ENCODE measurements around the gene DELE1.

The DELE1 gene

DNA sequence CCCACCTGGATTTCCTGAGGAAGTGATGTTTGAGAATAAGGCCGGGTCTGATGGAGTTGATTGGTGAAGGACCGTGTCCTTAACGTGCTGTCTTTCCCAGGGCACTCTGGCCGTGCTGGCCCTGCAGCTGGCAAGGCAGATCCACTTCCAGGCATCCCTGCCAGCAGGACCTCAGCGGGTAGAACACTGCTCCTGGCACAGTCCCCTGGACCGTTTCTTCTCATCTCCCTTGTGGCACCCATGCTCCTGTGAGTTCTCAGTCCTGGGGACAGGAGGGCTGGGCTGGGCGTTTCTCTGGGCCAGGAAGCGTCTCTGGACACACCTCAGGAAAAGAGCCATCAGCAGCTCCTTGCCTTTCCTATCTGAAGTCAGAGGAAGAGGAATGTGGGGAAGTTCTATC is 4.4 kb downstream of the DELE1 start:
- no peak for DNase-seq

DNA sequence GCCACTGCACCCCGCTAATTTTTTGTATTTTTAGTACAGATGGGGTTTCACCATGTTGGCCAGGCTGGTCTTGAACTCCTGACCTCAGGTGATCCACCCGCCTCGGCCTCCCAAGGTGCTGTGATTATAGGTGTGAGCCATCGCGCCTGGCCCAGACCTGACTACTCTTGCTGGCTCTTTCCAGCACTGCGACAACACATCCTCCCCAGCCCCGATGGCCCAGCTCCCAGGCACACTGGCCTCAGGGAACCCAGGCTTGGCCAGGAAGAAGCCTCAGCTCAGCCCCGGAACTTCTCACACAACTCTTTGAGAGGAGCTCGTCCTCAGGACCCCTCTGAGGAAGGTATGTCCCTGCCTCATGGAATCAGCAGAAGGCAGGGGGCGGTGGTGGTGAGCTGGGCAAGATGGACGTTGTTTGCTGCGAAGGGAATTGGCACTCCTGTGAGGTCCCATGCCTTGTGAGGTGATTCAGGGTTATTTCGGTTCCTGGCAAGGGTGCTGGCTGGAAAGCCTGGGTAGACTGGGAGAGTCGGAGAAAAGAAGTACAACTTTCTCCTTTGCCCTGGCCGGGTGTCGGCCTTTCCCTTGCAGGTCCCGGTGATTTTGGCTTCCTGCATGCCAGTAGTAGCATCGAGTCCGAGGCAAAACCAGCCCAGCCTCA is 5.9 kb downstream of the DELE1 start:
- no peak for DNase-seq

DNA sequence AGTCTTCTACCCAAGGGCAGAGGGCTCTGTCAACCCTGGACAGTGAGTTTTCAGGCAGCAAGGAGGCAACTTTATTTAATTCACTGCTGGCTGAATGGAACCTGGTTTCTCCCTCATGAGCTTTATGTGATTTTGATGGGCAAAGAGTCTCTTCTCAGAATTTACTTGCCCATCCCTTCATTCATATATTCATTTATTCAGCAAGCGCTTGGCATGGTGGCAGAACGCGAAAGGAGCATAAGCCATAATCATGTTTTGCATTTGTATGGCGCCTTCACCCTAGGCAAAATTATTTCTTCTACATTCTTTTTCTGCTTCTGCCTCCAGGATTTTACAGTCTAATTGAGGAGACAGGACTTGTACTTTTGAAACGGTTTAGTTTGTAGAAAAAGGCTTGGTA is 8.0 kb downstream of the DELE1 start:
- no peak for DNase-seq

DNA sequence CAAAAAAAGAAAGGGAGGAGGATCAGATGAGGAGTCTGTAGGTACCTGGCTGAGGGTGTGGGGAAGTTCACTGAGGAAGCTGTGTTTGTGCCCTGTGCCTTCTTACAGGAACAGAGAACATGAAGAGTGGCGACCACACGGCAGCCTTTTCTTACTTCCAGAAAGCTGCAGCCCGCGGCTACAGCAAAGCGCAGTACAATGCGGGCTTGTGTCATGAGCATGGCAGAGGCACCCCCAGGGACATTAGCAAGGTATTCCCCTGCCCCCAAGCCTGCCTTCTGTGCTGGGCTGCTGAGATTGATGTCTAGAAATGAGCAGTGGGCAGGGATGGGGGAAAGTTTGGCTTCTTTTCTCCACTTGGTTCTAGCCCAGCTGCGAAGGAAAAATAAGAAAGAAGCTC is 9.5 kb downstream of the DELE1 start:
- no peak for DNase-seq

DNA sequence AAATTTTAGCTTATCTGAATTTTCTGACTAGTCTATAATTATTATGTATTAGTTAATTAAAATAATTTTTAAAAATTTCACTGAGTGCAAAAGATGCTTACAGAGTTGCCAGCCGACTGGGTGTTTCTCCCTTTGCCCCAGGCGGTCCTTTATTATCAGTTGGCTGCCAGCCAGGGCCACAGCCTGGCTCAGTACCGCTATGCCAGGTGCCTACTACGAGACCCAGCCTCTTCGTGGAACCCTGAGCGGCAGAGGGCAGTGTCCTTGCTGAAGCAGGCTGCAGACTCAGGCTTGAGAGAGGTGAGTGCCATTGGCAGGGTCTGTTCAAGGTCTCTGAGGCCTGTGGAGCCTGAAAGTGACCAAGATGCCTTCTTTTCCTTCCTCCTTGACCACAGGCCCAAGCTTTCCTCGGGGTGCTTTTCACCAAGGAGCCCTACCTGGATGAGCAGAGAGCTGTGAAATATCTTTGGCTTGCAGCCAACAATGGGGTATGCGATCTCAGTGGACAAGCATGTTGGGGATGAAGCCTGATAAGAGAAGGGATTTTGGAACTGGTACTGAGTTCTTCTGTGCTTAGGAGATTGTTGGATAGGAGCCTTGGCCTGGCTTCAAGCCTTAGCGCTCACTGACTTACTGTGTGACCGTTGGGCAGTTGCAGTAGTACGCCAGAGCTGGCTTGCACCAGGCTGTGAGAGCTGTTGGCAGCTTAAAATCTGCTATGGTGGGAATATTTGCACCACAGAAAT is 10.6 kb downstream of the DELE1 start:
- no peak for DNase-seq

DNA sequence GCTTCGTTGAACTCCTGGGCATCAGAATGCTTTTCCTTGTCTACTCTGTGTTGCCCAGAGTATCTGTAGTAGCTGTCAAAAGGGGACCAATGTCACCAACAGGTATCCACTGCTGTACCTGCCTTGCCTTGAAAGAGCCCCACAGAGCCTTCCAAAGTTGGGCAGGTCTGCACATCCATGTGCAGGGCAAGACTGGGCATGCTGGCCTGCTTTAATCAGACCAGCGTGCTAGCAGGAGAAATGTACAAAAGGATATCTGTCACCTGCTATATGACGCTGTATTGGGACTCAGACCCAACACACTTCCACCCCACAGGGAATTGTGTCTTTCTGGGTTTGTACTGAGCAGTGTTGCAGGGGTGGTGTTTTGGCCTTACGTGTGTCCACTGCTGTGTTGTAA is 11.9 kb downstream of the DELE1 start:
- no peak for DNase-seq

DNA sequence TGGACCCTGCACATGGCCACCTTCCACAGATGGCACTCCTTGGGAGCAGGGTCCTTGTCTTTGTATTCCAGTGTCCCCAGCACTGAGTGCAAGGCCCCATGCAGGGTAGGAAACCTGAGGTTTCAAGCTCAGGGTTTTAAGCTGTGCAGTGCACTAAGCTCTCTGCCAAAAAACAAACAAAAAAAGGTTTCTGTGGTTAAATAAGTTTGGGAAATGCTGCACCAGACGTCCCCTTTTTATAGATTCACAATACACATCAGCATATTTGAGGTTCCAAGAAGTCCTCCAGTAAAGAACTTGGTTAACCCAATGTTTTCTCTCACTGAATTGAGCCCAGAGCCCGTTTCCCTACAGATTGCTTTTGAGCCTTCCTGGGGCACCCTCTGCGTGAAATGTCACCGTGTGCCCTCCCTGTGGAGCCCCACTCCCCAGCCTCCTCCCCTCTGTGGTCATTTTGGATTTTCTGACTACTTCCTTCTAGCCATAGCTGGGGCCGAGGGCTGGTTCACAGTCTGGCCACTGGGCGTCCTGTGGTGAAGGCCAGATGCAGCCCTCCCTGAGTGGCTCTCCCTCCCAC is 17.1 kb downstream of the DELE1 start:
- no peak for DNase-seq

DNA sequence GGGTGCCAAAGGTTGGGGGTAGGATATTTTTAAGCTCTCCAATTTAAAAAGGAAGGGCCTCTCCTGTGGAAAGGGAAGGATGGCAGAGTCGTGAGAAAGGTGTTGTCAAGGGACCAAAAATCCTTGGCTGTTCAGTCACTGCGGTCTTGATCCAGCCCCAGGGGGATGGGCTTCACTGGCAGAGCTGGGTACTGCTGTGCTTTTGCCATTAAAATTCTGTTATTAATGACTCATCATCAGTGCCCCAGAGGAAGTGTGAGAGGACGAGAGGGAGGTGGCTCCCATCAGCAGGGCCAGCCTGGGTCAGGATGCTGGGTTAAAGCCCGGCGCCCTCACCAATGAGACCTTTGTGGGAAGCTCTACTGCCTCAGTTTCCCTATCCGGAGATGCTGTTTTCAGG is 17.6 kb downstream of the DELE1 start:
- DNase-seq, result no peak

DNA sequence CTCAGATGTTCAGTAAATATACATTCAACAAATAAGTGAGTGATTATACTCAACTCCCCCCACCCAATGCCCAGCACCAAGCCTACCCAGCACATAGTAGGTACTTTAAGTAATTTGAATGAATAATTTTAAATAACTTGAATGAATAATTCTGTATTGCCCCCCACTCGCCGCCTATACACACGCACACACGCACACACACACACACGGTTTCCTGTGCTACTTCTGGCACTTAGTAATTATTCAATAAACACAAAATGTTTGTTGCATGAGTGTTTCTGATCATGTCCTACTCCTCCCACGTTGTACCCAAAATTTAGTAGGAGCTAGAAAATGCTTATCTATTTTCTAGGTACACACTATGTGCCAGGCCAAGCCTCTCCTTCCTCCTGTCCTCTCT is 18.1 kb downstream of the DELE1 start:
- DNase-seq, result no peak

DNA sequence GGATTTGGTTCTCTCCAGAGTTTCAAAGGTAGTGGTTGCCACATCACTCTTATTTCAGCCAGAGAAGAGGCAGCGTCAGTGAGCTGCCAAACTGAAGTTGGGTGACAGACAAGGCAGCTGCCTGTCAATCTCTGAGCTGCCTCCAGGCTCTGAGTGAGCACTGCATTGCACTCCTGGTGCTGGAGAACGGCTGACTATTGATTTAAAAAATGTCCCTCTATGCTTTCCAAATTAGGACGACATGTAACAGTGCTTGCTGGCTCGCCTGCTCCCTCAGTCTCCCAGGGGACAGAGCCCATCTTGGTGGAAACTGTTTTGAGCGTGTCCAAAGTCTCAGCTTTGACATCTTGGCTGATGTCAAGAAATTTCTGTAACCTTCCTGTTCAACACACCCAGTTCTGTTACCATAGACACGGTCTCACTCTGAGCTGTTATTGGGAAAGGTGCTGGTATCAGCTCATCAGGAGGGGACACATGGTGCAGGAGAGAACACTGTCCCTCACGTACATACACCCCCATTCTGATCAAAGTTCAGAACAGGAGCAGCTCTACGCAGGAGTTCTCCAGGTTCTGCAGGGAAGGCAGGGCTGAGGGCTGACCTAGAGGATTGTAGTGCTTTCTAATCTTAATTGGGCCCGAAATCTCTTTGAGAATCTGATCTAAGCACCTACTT is 18.6 kb downstream of the DELE1 start:
- DNase-seq, result no peak

DNA sequence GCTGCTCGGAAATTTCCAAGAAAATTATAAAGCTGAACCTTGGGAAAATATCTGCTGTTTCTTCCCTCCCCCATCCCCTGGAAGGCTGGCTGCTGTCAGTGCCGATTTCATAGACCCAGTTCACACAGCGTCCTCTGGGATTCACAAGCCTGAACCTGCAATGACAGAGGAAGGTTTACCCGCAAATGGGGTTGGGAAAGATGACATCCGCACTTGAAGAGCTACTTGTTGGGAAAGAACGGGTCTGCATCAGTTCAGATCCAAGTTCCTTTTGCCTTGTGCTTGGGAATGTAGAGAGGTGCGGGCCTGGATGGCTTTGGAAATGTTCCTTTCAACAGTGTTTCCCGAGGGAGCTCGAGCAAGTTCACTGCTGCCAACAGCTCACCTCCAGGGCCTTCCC is 20.4 kb downstream of the DELE1 start:
- no peak for DNase-seq

DNA sequence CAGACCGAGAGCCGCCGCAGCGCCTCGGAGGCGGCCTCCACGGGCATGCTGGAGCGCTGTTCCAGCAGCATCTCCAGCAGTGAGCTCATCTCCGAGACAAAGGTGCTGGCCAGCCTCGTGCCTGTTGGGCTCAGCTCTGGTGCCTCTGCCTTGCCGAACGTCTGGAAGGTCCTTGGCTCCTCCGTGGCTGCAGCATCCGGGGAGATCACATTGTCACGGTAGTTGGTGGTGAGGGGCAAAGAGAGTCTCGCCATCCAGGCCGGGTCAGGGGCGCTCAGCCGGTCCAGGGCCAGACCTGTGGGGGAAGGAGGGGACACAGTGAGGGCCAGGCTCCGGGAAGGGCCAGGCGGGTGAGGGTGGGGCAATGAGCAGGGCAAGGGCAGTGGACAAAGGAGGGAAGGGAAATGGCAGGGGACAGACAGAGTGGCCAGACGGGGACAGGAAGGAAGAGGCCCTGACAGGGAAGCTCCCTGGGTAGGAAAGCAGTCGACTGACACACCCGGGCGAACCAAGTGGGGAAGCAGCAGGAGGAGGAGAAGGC is 21.9 kb downstream of the DELE1 start:
- DNase-seq, result no peak

DNA sequence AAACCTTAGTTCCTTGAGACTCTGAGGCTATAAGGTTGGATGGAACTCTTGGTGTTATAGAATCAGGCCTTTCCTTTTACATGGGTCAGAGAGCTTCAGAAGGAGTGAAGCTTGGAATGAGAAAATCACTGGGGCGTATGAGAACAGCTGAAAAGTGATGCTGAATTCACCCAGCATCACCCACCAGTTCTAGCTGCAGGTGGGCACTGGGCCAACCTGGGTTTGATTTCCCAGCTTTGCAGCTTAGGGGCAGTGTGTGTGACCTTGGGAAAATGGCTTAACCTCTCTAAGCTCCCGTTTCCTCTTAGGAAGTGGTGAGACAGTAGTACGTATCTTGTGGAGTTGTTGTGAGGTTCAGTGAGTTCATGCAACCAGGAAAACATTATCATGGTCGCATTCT is 23.6 kb downstream of the DELE1 start:
- DNase-seq, result no peak

DNA sequence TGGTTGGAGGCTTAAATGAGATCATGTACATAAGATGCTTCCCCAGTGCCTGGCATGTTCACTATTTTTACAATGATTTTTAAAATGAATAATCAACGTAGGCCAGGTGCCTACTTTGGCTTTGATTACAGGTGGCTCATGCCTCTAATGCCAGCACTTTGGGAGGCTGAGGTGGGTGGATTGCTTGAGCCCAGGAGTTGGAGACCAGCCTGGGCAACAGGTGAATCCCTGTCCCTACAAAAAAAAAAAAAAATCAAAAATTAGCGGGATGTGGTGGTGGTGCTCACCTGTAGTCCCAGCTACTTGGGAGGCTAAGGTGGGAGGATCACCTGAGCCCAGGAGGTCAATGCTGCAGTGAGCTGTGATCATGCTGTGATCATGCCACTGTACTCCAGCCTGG is 25.1 kb downstream of the DELE1 start:
- DNase-seq, result no peak

DNA sequence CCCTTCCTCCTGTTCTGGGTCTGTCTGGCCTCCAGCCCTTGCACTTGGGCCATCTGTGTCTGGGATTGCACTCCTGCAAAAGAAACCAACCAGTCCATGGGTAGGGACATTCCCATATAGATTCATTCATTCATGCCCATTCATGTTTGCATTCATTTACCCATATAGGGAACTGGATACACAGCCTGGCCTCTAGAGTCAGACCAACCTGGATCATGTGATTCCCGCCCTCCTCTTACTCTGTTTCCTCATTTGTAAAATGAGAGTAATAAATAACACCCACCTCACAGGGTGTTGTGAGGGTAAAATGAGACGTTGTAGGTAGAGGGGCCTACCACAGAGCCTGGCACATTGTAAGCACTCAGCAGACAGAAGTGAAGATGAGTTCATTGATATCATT is 25.8 kb downstream of the DELE1 start:
- DNase-seq, result no peak

DNA sequence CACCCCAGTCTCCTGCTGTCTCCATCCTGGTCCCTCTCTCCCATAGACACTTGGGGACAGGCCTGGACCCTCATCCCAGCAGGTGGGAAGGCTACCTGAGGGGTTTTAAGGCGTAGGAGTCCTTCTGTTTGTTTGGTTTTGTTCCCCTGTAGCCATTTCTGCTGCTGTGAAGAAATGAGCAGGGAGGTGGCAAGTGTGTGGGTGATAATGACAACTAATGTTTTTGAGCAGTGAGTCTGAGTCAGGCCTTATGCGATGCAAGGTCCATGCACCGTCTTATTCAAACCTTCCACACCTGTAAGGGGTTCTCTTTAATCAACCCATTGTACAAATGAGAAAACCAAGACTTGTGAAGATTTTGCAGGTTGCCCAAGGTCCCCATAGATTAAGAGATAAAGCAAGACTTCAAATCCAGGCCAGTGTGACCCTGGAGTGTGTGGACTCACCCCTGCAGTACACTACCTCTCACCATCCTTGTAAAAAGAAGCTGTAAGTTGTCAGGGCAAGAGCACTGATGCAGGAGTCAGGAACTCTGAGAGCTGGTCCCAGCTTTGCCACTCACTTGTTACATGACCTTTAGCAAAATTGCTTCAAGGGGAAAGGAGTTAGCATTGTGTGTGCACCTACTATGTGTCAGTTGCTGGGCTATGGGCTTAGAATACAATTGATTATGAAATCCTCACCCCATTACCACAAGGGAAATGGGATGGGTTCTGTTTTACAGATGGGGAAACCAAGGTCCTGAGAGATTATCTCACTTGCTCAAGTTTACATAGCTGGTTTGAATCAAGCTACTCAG is 26.7 kb downstream of the DELE1 start:
- no peak for DNase-seq

DNA sequence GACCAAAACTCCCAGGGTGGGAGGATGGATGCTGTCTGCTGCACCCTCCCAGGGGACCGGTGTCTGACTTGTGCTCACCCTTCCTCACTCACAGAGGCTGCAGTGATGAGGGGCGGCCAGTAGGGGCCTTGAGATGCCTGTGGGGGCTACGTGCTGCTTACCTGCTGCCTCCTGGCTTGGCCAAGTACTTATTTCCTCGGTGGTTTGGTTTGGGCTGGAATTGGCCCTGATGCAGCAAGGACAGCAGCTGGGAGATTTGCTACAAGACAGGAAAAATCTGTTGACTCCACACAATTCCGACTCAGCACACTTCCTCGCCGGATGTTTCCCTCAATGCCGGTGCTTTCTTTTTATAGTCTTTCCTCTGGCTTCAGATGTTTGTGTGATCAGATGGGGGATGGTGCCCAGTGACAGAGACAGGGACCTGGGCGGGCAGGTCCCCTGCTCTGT is 27.7 kb downstream of the DELE1 start:
- no peak for DNase-seq

DNA sequence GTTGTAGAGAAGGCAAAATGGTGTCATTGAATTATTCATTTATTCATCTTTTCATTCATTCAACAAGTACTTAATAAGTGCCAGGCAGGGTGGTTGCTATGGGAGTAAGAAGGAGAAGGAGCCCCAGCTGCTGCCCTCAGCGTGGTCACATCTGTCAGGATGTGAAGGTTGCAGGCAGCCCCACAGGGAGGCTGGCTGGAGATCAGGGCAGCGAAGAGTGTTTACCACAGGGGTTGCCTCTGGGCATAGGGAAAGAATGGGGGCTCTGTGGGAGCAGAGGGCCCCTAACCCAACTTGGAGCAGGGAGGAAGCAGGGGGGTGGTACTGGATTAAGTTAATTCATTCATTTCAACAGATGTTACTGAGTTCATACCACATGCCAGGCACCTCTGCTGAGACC is 28.3 kb downstream of the DELE1 start:
- DNase-seq, result no peak

DNA sequence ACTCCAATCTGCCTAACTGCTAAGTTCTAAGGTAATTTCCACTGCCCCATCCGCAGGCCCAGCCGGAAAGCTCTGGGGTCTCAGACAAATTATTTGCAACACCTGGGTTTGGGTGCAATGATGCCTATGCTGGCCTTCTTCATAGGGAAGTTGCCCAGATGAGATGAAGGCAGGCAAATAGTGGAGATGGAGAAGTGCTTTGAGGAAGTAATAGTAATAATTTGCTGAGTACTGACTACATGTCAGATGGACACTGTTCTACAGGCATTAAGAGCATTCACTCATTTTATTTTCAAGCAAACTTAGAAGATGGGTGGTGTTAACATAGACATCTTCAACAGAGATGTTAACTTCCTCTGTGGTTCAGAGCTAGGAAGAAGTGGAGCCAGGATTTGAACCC is 30.5 kb downstream of the DELE1 start:
- no peak for DNase-seq

DNA sequence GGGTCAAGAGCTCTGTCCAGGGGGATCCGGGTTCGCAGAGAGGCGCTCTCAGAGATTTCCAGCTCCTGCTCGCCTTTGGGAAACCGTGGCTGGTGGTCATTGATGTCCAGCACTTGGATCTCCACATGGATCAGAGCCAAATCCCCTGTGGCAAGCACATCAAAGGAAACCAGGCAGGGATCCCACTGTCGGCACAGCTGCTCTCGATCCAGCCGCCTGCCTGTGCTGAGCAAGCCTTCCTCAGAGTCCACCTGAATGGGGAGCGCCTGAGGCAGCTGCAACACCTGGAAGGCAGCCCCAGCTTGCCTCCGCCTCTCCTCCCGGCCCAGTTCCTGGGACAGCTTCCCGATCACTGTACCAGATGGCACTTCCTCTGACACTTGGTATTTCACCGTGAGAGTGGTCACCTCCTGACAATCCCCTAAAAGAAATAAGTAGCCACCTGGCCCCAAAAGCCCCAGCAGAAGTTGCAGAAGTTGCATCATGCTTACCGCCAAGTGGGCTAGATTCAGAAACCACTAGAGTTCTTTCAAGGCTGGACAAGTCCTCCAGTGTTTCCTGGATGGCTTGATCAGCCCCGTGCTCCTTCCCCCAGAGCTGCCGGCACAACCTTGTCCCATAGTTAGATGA is 33.8 kb downstream of the DELE1 start:
- DNase-seq, result no peak

DNA sequence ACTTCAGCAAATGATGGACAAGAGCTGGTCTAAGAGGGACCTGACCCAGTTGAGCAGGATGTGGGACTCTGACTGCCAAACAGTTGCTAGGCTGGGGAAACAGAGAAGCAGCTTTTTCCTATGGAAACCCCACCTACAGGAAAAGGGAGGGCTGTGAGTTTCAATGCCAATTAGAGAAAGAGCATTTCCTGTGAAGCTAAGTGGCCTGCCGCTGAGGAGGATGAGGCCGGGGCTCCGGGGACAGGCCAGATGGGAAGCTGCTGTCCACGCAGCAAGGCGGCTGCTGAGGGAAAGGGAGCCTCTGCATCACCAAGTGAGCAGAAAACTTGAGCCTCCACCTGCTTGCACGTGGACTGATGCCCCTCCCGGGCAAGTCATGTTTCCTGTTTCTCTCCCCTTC is 34.4 kb downstream of the DELE1 start, which contains the start of gene PCDH12:
Gene PCDH12 (minus strand): TSS at position 90 of the 400 bp plus-strand sequence. CDS start 351 bp downstream, outside the sequence.
- DNase-seq, result no peak

DNA sequence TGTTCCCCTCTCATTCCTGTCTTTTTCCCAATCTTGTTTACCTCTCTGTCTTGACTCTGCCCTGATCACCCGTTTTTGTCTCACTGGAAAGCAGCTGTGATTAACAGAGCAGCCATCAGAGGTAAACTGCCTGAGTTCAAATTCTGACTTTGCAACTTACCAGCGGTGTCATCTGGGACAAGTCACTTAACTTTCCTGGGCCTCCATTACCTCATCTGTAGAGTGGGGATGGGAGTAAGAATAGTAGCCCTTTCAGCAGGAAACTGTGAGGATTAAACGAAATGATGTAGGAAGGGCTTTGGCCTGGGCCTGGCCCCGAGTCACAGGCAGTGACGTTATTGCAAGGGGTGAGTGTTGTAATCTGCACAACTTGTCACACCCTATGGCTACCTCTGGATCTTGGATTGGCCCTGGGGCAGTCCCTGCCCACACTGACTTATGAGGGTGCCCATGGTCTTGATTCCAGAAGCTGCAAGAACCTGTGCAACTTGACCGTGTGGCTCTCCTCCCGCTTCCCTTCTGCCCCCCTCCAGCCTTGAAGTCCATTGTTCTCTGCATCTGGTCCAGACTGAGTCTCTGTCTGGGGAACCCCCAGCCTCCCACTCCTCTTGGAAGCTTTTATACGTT is 35.0 kb downstream of the DELE1 start:
- DNase-seq, result no peak

Data from NCI-H2227 treated with DMSO at 0.1 percent for 48 hours (cell line).